Measurements from ENCODE around the gene MYO3B.
"Not testable (repeated sequence)": the region's sequence is repeated elsewhere in the genome, so short reads cannot be mapped to it uniquely, and the experiment has no call there.

Gene MYO3B

GRCh38 chr2:170386554-170386953 is 208.6 kb downstream of the MYO3B start:
- DNase-seq: no peak

GRCh38 chr2:170391018-170391417 is 213.1 kb downstream of the MYO3B start:
- DNase-seq: peak; percentile 8 to 60

- no peak for DNase-seq
Observed at GRCh38 chr2:170391697-170392096, 213.8 kb downstream of the MYO3B start.

GRCh38 chr2:170393861-170394498 is 216.0 kb downstream of the MYO3B start:
- DNase-seq: peak in 1 of 2 experiments; percentile 42

- peak in 1 of 2 experiments; percentile 19 for DNase-seq
Observed at GRCh38 chr2:170394641-170395387, 216.9 kb downstream of the MYO3B start.

GRCh38 chr2:170396799-170397459 is 219.0 kb downstream of the MYO3B start:
- DNase-seq: peak in 1 of 2 experiments; percentile 23

GRCh38 chr2:170401187-170401586 is 223.2 kb downstream of the MYO3B start:
- DNase-seq: no peak

- no peak for DNase-seq
Observed at GRCh38 chr2:170404846-170405245, 226.9 kb downstream of the MYO3B start.

GRCh38 chr2:170405326-170405725 is 227.4 kb downstream of the MYO3B start:
- no peak for DNase-seq

- no peak for DNase-seq
Observed at GRCh38 chr2:170408461-170409163, 230.7 kb downstream of the MYO3B start.

- DNase-seq: peak; percentile 64 to 74
Observed at GRCh38 chr2:170409164-170409535, 231.2 kb downstream of the MYO3B start.

- no peak for DNase-seq
Observed at GRCh38 chr2:170411660-170412059, 233.7 kb downstream of the MYO3B start.

- DNase-seq: no peak
Observed at GRCh38 chr2:170420961-170421687, 243.2 kb downstream of the MYO3B start.

GRCh38 chr2:170423919-170424318 is 246.0 kb downstream of the MYO3B start:
- no peak for DNase-seq

- DNase-seq: no peak
Observed at GRCh38 chr2:170425281-170425751, 247.4 kb downstream of the MYO3B start.

GRCh38 chr2:170428868-170429267 is 250.9 kb downstream of the MYO3B start:
- no peak for DNase-seq

- DNase-seq: no peak
Observed at GRCh38 chr2:170432823-170433222, 254.9 kb downstream of the MYO3B start.

GRCh38 chr2:170433448-170433847 is 255.5 kb downstream of the MYO3B start:
- no peak for DNase-seq

GRCh38 chr2:170434396-170434795 is 256.4 kb downstream of the MYO3B start:
- not testable (repeated sequence) for DNase-seq

GRCh38 chr2:170434900-170435621 is 257.1 kb downstream of the MYO3B start:
- DNase-seq: no peak

- no peak for DNase-seq
Observed at GRCh38 chr2:170436077-170436943, 258.4 kb downstream of the MYO3B start.
